Gastrocnemius medialis (tissue), 4 donors: ENCODE measurements around the gene ZNF155. TPM values are rescaled to one million over a fixed set of nuclear protein-coding genes. Genes with fewer than 3 reads are reported as not detected.

Experiments used
- ATAC-seq, 2 donors: fragments of 150-250 bp; one replicate each; pipeline ENCODE4 v1.9.1; 2016
- DNase-seq, 2 donors: peaks; one replicate each; pipeline ENCODE4 v3.0.0-alpha.2; 2019
- H3K27ac ChIP-seq, 4 donors: fragments of 200-600 bp; sonication (generic); 1 replicate in 1 of 4; 2 replicates in 3 of 4; pipeline ENCODE4 v1.5.1; 2016 to 2018; ENCODE audit warnings: mild to moderate bottlenecking in 2 of 4, moderate library complexity in 1 of 4
- H3K27me3 ChIP-seq, 3 donors: fragments of 200-600 bp; sonication (generic) in 2 of 3; 1 replicate in 1 of 3; 2 replicates in 2 of 3; pipeline versions ENCODE4 v1.5.1 to v1.6.0; 2016 to 2019; ENCODE audit warnings: mild to moderate bottlenecking in 1 of 3, moderate library complexity in 1 of 3
- H3K36me3 ChIP-seq, 2 donors: fragments of 200-600 bp; sonication (generic) in 1 of 2; one replicate each; pipeline ENCODE4 v1.5.1; 2017 to 2018
- H3K4me1 ChIP-seq, 2 donors: fragments of 200-600 bp; sonication (generic) in 1 of 2; one replicate each; pipeline ENCODE4 v1.5.1; 2016 to 2017; ENCODE audit warnings: mild to moderate bottlenecking in 2 of 2
- H3K4me3 ChIP-seq, 4 donors: fragments of 200-600 bp; sonication (generic) in 3 of 4; 1 replicate in 1 of 4; 2 replicates in 3 of 4; pipeline ENCODE4 v1.5.1; 2016 to 2019; ENCODE audit warnings: mild to moderate bottlenecking in 2 of 4
- H3K9me3 ChIP-seq, 3 donors: fragments of 200-600 bp; sonication (generic) in 2 of 3; 1 replicate in 1 of 3; 2 replicates in 2 of 3; pipeline ENCODE4 v1.5.1; 2016 to 2019
- CTCF ChIP-seq, 5 experiments: fragments of 450-650 bp in 3 of 5; fragments of 200-600 bp in 2 of 5; sonication (generic) in 2 of 5; IDR thresholded peaks in 4 of 5; conservative IDR thresholded peaks in 1 of 5; 1 replicate in 4 of 5; 2 replicates in 1 of 5; pipeline ENCODE4 v1.5.1; 2016 to 2019; ENCODE audit warnings: antibody characterized with exemption in 5 of 5, mild to moderate bottlenecking in 3 of 5, moderate library complexity in 3 of 5
- POLR2A ChIP-seq, 2 donors: fragments of 450-650 bp; IDR thresholded peaks; one replicate each; pipeline ENCODE4 v1.6.1; 2017; ENCODE audit warnings: antibody characterized with exemption in 2 of 2, mild to moderate bottlenecking in 2 of 2, moderate library complexity in 2 of 2
- in situ Hi-C, 4 donors: fragments of 200-750 bp; cut with MboI; loops; one replicate each; pipeline versions ENCODE4 v1.15.0 to v1.8.0; 2017; ENCODE audit warnings: low sequenced_read_pairs in 4 of 4
- intact Hi-C: fragments of 100-400 bp; cut with DNase I; formaldehyde crosslinking; loops from one replicate; pipeline ENCODE4 v1.15.1; 2023; ENCODE audit warnings: low total_unique reads
- total RNA-seq, 4 donors: library from RNA; depleted of rRNA; stranded (reverse); fragments of >200 nt; gene quantifications; one replicate each; pipeline versions ENCODE4 v1.1.0 to v1.2.3, GENCODE V29; 2016

Gene ZNF155
- total RNA-seq, 4 donors from 2014 or later: 0.97 to 2.0 (median 1.6) TPM

- peaks cover 4 to 41% (median 24%) of the 10 kb centered on the region in 3 donors for H3K9me3 ChIP-seq
- H3K36me3 ChIP-seq: peaks cover 36 to 59% of the 10 kb centered on the region in 2 donors
Observed at GRCh38 chr19:44007473-44007872, 23.5 kb downstream of the ZNF155 start.

GRCh38 chr19:44010468-44010867 is 26.5 kb downstream of the ZNF155 start:
- H3K27me3 ChIP-seq: no peaks in the 10 kb centered on the region
- H3K9me3 ChIP-seq: peaks cover 4 to 44% (median 24%) of the 10 kb centered on the region in 3 donors
- no peak overlapping the region for H3K27ac ChIP-seq
- DNase-seq (no peak), ATAC-seq (no peak)
- H3K4me1 ChIP-seq: no peaks in the 10 kb centered on the region
- intact Hi-C loops (no loop called here), in situ Hi-C loops (no loop called here)
- no peak for TF ChIP-seq CTCF (IDR thresholded peaks at IDR 0.05 in 4 of 5, conservative IDR thresholded peaks at IDR 0.05 in 1 of 5)
- TF ChIP-seq POLR2A (IDR thresholded peaks at IDR 0.05): no peak
- peaks cover 38 to 61% of the 10 kb centered on the region in 2 donors for H3K36me3 ChIP-seq
- peak overlapping the region in 1 of 4 donors; percentile 51 for H3K4me3 ChIP-seq

More at GRCh38 chr19:44007473-44007872, 23.5 kb downstream of the ZNF155 start:
- H3K27ac ChIP-seq: no peak overlapping the region
- H3K4me1 ChIP-seq: peaks cover under 1 to 9% of the 10 kb centered on the region in 2 donors
- ATAC-seq (no peak), DNase-seq (no peak)
- in situ Hi-C loops: loop anchor here in 2 of 4 donors (10.0 kb wide), 3 partner anchors 47 to 107 kb away; partner anchors contain the start of genes ZNF223 (in 1 of the 2), ZNF224 (in 1 of the 2) and ZNF225 (in 1 of the 2)
- no peak for TF ChIP-seq CTCF (IDR thresholded peaks at IDR 0.05 in 4 of 5, conservative IDR thresholded peaks at IDR 0.05 in 1 of 5)
- TF ChIP-seq POLR2A (IDR thresholded peaks at IDR 0.05): no peak
- intact Hi-C loops: no loop called here
- no peaks in the 10 kb centered on the region for H3K27me3 ChIP-seq
- no peak overlapping the region for H3K4me3 ChIP-seq

- TF ChIP-seq CTCF (IDR thresholded peaks at IDR 0.05 in 4 of 5, conservative IDR thresholded peaks at IDR 0.05 in 1 of 5) (no peak), POLR2A (IDR thresholded peaks at IDR 0.05) (no peak)
Observed at GRCh38 chr19:44019498-44019897, 35.5 kb downstream of the ZNF155 start.

GRCh38 chr19:44021221-44021620 is 37.2 kb downstream of the ZNF155 start:
- H3K9me3 ChIP-seq: peaks cover 0 to 5% (median 0%) of the 10 kb centered on the region in 3 donors
- H3K4me3 ChIP-seq: no peak overlapping the region
- intact Hi-C loops: no loop called here
- no peak for DNase-seq
- no peaks in the 10 kb centered on the region for H3K27me3 ChIP-seq
- in situ Hi-C loops: no loop called here
- H3K4me1 ChIP-seq: no peaks in the 10 kb centered on the region
- TF ChIP-seq POLR2A (IDR thresholded peaks at IDR 0.05): no peak
- TF ChIP-seq CTCF (IDR thresholded peaks at IDR 0.05 in 4 of 5, conservative IDR thresholded peaks at IDR 0.05 in 1 of 5): no peak
- H3K36me3 ChIP-seq: peaks cover 0 to under 1% of the 10 kb centered on the region in 2 donors
- no peak overlapping the region for H3K27ac ChIP-seq
- ATAC-seq: no peak

More at GRCh38 chr19:44019498-44019897, 35.5 kb downstream of the ZNF155 start:
- Histone ChIP-seq H3K4me1 (no peaks in the 10 kb centered on the region), H3K27me3 (no peaks in the 10 kb centered on the region), H3K36me3 (no peaks in the 10 kb centered on the region), H3K9me3 (peaks cover 0 to 12% (median 0%) of the 10 kb centered on the region in 3 donors), H3K4me3 (no peak overlapping the region), H3K27ac (no peak overlapping the region)
- intact Hi-C loops: no loop called here
- ATAC-seq: no peak
- in situ Hi-C loops: no loop called here
- no peak for DNase-seq

- no peak for DNase-seq
- Histone ChIP-seq H3K4me1 (no peaks in the 10 kb centered on the region), H3K9me3 (peaks cover 0 to 16% (median 2%) of the 10 kb centered on the region in 3 donors), H3K4me3 (peak overlapping the region; percentile 62 to 86 (median 78)), H3K27ac (peak overlapping the region; percentile 58 to 71 (median 63)), H3K36me3 (peaks cover 10 to 37% of the 10 kb centered on the region in 2 donors), H3K27me3 (no peaks in the 10 kb centered on the region)
- no peak for ATAC-seq
- TF ChIP-seq CTCF (IDR thresholded peaks at IDR 0.05 in 4 of 5, conservative IDR thresholded peaks at IDR 0.05 in 1 of 5) (no peak), POLR2A (IDR thresholded peaks at IDR 0.05) (no peak)
- in situ Hi-C loops (no loop called here), intact Hi-C loops (loop anchor here (1.0 kb wide), 3 partner anchors 23 to 41 kb away; partner anchors contain the start of genes ZNF155 and ZNF230)
Observed at GRCh38 chr19:44024900-44025216, 40.9 kb downstream of the ZNF155 start.
